GM19239 (cell line): ENCODE data around the gene CHST8.

Experiments used
- DNase-seq: peaks from one replicate; pipeline ENCODE4 v3.0.0; 2011; ENCODE audit warnings: low spot score; ENCODE audit not compliant: insufficient read length
- FAIRE-seq: peaks from 2 replicates; lab custom pipeline; 2011; peaks lifted over from hg19 to GRCh38; lab: Jason Lieb, UNC

Gene CHST8

DNA sequence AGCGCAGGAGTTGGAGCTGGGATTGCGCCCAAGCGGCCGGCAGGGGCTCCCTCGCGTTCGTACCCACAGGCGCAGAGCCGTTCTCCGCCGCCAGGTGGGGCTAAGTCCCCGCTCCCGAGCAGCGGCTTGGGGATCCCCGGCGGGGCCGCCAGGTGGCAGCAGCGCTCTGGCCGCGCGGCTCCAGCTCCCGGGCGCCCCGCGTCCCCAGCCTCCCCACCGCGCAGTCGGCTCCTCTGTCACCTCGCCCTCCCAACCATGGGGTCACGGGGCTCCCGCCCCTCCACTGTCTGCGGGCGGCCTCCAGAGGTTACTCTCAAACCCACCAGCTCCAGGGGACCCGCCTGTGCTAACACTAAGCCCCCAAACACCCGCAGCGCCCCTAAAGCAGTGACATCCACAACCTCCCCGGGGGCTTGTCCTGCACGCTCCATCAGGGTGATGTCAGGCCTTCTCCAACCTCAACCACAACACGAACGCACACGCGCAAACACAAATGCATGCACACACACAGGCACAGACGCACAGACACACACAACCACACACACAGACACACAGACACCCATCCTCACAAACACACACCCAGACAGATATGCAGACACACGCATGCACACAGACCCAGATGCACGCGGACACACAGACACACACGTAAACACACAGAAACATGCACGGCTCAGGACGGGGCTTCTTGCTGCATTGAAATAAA, 156.5 kb downstream of the CHST8 start:
- FAIRE-seq (no peak), DNase-seq (peak; percentile 98)

DNA sequence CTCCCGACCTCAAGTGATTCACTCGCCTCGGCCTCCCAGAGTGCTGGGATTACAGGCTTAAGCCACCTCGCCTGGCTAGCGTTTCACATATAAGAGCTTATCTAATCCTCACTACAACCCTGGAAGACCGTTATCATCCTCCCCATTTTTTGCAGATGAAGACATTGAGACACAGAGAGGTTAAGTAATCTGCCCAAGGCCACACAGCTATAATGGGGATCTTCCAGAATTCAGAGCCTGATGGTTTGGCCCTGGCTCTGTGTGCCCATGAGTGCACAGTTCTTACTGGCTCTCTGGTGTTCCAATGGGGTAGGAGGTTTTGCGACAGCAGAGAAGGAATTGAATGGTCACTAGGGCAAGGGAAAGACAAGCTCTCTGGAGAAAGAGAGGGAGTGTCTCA, 158.1 kb downstream of the CHST8 start:
- FAIRE-seq, result no peak
- no peak for DNase-seq

DNA sequence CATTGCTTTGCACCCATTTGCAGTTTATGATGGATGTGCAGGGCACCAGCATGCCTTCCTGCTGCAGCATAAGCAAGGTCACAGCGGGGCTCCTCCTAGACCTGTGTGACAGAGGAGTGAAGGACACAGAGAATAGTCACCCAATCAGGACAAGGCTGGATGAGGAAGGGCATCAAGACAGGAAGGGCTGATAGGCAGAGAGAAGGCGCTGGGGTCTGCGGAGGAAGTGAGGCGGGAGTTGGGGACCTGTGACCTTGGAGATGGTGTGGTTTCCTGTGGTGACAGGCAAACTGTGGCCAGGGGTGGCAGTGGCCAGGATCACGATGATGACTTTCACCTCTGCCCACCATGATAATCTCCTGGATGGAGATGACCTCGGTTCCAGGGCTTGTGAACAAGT, 158.5 kb downstream of the CHST8 start:
- FAIRE-seq (no peak), DNase-seq (no peak)

DNA sequence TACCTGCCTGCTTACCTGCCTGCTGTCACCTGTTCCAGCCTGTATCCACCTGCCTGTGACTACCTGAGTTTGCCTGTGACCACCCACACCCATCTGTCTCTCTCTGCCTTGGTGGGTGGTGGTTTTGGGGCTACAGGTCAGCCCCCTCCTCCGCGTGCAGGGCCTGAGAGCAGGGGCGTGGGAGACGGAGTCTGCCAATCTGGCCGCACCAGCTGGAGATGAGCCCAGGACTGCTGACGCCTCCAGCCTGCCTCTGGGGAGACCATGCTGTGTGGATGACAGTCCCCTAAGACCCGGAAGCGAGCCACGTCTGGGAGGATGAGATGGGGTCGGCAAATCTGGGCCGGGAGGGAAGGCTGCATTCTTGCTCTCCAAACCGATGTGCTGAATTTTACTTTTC, 159.0 kb downstream of the CHST8 start:
- DNase-seq, result no peak
- no peak for FAIRE-seq

DNA sequence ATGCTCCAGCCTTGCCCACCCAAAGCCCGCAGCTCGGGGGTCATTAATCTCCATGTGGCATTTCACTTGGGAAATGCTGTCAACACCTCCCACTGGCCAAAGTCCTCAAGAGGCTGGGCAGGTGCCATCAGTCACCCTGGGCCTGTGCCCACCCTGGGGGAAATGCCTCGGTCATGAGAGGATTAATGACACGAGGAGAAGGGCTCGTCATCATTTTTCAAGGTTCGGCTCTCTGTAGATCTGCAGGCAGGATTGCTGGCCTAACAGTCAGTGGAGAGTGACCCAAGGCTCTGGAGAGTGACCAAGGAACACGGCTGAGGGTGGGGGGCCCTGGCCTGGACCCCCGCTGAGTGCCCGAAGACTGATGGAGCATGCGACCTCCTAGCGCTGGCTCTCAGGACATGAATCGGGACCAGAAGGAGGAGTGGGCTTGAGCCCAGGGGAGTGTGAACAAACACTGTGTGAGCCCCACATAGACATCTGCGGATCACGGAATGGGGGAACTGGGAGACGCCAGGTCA, 159.7 kb downstream of the CHST8 start:
- DNase-seq (no peak), FAIRE-seq (no peak)

DNA sequence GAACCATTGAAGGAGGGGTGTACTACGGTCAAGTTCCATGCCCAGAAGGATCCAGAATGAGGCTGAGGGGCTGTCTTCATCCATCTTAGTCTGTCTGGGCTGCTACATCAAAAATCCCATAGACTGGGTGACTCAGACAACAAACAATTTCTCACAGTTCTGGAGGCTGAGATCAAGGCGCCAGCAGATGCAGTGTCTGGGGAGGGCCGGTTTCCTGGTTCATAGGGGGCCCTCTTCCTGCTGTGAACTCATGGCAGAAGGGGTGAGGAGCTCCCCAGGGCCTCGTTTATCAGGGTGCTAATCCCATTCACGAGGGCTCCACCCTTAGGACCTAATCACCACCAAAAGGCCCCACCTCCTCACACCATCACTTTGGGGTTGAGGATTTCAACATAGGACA, 160.2 kb downstream of the CHST8 start:
- FAIRE-seq (no peak), DNase-seq (no peak)

DNA sequence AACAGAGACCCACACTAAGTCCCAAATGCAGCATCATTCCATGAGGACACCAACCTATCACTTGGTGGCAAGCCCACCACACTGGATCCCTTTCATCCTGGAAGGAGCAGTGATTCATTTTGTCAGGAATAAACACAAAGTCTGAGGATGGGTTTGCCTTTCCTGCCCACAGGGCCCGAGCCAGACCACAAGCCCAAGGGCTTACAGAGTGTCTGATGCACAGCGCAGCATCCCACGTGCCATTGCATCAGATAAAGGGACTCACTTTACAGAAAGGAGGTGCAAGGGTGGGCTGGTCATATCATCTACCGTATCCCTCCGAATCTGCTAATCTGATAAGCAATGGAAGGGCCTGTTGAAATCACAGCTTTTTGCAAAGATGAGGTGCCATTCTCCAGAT, 162.7 kb downstream of the CHST8 start:
- no peak for DNase-seq
- FAIRE-seq, result no peak

DNA sequence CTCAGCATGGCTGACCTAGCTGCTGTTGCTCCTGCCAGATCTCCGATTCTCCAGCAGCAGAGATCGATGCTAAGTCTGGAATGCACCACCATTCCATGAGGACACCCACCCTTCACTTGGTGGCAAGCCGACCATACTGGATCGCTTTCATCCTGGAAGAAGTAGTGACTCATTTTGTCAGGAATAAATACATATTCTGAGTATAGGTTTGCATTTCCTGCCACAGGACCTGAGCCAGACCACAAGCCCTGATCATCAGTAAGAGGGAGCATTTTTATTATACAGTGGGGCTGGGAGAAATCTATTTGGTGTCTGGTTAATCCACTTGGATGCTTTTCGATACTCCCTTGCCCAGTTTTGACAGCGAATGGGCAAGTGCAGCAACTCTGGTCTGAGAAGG, 164.0 kb downstream of the CHST8 start:
- FAIRE-seq (no peak), DNase-seq (no peak)

DNA sequence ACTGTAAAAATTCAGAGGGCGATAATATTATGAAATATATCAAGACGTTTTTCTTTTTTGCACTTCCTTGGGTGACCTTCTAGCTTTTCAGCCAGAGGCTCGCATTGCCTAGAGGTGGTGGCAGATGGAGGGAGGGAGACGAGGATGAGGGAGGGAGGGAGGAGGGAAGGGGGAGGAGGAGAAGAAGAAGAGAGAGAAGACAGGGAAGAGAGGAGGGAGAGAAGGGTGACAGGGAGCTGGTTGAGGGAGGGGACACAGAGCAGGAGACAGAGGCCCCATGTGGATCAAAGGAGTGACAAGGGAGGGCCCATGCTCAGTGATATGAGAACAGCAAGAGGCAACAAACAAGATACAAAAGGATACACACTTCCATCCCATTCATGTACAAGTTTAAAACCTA, 166.9 kb downstream of the CHST8 start:
- FAIRE-seq (no peak), DNase-seq (no peak)

DNA sequence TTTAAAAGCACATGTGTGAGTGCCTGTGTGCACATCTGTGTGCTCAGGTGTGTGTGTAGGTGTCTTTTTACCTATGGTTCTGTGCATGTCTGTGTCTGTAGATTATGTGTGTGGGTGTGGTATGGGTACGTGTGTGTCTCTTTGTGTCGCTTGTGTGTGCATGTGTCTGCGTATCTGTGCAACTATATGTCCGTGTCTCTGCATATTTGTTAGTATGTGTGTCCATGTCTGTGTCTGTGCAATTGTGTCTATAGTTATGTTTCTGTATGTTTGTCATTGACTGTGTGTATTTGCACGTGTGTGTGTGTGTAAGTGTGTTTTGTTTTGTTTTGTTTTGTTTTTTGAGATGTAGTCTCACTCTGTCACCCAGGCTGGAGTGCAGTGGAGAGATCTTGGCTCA, 167.6 kb downstream of the CHST8 start:
- FAIRE-seq (no peak), DNase-seq (no peak)

DNA sequence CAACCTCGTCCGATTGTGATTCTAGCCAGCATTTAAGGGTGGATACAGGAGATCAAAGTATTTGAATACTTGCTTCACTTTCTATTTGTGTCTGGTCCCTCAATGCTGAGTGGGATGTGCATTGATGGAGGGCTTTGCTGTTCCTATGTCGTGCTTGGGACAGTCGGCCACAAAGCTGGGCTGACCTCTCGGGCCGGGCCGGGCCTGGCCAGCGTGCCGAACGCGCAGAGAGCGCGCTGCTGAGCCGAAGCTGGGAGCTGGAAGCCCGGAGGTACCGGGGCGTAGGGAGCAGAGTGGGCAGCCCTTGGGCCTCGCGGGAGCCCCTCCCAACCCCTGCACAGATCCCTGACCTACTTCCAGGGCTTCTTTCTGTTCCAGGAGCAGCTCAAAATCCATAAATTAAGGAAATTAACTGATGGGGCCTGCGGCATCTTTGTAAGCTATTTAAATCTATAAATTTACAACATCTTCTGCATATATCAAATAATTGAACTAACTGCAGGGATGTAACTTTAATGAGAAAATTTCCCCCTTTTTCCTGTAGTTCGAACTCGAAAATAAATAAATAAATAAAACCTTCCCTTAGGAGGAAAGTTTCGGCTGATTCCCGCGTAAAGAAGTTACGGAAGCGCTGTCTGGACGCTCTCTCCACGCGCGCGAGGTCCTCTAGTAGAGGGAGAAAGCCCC, 173.1 kb downstream of the CHST8 start:
- no peak for DNase-seq

DNA sequence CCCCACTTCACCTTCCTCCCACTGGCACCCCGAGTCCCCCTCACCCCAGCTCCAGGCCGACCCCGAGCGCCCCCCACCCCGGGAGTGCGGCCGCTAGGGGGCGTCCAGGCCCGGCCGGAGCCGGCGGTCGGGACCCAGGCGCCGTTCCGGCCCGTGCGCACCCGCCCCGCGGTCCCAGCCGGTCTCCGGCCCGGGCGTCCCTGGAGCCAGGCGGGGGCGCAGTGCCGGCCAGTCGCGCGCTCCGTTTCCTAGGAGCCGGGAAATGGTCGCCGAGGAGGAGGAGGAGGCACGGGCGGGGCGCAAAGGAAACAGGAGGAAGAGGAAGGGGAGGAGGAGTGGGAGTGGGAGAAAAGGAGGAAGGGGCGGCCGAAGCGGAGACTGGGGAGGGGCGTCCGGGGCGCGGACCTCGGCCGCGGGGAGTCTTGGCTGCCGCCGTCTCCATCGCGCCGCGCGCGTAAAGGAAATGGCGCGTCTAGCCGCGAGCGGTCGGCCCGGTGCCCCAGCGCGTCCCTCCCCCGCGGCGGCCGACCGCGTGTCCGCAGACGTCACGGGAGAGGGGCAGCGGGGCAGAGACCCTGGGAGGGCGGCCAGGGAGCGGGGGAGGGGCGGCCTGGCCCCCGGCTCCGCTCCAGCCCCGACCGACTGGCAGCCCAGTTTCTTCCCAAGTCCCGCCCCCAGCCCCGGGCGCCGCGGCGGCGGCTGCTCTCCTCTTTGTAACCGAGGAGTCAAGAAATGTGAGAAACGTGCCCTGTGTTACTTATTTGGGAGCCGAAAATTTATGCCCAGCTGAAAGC, 173.8 kb downstream of the CHST8 start:
- FAIRE-seq, result no peak

More for the DNA sequence above, 173.1 kb downstream of the CHST8 start:
- FAIRE-seq, result no peak

DNA sequence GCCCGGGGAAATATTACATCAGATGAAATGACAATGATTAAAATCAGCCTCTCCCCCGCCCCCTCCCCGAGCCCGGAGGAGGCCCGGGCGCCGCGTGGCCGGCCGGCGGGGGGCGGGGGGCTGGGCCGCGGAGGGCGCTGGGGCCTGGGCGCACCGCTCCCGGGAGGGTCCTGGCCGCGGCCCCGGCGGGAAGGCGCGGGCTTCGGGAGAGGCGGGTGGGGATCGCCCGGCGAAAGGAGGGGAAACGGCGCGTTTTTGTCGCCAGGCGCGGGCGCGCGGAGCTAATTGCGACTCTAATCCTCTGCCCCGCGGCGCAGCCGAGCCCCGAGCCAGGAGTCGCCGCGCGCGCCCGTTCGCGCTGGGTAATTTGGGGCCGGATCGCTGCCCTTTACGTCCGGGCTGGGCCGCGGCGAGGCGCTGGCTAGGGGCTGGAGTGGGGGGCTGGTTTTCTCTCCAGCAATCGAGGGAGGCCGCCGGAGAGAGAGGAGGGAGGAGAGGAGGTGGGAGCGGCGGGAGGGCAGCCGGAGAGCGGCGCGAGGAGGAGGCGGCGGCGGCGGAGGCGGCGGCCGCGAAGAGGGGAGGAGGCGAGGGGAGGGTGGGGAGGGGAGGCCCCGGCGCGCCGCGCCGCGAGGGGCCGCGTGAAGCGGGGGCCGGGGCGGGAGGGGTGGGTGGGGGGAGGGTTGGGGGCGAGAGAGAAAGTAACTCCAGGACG, 174.6 kb downstream of the CHST8 start, which contains the start of gene KCTD15:
KCTD15 (plus strand) TSS at position 707 of the 712 bp plus-strand sequence. CDS start 3,585 bp downstream, outside the sequence.
- FAIRE-seq, result no peak
- DNase-seq, result no peak

More for the DNA sequence above, 173.8 kb downstream of the CHST8 start:
- peak; percentile 66 for DNase-seq

DNA sequence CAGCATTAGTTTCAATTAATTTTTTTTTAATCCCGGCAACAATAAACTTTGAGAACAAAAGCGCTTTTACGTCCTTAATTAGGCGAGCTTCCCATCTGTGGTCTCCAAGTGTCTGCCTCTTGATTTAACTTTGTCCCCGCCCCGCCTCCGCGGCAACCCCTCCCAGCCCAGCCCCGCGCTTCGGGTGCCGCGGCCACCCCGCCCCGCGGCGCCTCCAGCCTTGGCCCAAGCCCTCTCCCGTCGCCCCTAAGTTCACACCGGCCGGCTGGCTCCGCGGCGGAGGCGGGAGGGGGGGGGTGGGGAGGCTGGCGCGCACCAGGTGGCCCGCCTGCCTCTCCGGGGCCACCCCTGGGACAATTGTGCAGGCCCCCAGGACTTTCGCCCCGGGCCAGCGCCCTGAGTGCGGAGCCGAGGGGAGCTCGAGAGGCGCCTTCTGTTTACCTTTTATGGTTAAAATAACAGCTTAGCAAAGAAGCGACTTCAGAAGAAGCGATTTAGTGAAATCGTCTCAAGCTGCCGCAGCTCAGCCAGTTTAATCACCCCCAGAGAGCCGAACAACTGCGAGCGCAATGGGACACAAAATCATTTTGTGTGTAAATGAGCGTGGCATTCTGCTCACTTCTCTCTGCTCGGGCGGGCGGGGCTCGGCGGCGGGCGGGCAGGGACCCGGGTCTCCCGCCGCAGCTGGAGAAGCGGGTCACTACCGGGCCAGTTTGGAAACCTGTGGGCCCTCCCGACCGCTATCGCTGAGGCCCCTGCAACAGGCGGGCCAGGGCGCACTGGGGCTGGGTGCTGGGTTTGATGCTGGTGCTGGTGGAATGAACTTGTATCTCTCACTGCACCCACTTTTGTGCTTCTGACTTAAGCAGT, 176.3 kb downstream of the CHST8 start:
- FAIRE-seq (no peak), DNase-seq (no peak)

DNA sequence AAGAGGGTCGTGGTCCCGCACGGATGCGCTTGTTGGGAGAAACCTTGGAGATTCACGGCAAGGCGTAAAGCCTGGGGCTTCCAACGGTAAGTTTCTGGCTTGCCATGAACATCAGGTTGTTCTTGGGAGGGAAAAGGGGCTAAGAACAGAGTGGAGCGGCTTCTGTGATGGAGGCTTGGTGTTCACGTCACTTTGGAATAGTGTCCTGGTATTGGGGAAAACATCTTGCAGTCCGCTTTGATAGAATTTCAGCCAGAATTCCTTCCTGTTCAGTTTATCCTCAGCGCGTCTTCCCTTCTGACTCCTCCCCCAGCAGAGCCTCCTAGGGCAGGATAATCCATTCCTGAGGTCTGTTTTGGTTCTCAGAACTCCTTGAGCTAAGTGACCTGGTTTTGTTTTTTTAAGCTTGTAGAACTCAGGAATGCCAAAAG, 176.9 kb downstream of the CHST8 start:
- DNase-seq (no peak), FAIRE-seq (no peak)

DNA sequence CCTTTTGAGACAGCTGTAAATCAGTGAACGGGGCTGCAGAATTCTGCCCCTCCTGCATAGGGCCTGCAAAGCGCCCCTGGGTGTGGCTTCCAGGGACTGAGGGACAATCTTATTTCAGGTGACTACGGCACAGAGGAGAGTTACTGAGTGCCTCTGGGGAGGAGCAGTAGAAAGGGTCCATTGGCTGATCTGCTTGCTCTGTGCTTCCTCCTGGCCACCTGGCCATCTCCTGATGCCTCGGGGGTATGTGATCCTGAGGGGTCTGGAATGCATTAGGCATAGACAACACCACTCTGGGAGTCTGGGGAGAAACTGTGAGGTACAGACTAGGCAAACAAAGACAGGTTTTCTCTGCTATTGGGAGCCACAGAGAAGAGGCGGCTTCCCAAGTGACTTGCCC, 177.7 kb downstream of the CHST8 start:
- DNase-seq, result no peak
- FAIRE-seq, result no peak

DNA sequence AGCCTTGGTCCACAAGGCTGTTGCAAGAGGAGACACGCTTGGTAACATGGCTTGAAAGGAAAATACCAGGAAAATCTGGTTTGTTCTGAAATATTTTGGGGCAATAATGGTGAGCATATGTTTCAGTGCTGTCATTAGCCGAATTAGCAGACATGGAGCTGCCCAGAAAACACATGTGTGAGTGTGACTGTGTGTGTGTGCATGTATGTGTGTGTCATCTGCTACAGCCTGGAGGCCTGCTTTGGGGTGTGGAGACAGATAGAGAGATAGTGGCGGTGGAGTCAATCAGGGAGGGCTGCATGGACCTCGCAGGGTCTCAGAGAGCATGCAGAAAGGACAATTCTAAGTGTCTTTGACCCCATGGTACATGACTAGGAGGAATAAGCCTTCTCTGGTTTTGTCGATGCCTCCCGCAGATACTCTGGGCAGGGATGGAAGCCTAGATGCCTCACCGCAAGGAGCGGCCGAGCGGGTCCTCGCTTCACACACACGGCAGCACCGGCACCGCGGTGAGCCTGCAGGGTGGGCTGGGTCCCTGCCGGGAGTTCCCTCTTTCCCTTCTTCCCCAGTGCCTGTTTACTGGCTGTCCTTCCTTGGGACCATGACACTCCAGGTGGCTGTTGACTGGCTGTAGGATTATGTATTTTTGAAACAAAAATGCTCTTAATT, 178.4 kb downstream of the CHST8 start:
- no peak for FAIRE-seq
- DNase-seq, result no peak

DNA sequence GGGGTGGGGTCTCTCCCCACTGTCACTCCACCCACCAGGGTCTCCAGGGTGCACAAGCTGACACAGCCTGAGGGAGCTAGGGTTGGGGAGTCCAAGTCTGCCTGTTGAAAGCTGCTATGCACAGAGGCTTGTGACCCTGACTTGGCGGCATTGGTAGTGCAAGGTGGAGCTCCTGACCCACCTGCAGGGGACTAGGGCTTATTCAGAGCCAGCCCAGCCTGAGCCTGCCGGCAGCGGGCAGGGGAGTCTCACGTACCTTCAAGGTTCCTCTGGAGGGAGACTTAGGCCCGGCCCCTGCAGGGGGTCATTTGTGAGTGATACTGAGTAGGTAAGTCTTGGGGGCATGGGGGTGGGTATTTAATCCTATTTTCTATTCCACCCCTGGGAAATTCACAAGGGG, 179.7 kb downstream of the CHST8 start:
- FAIRE-seq, result no peak
- DNase-seq, result no peak

DNA sequence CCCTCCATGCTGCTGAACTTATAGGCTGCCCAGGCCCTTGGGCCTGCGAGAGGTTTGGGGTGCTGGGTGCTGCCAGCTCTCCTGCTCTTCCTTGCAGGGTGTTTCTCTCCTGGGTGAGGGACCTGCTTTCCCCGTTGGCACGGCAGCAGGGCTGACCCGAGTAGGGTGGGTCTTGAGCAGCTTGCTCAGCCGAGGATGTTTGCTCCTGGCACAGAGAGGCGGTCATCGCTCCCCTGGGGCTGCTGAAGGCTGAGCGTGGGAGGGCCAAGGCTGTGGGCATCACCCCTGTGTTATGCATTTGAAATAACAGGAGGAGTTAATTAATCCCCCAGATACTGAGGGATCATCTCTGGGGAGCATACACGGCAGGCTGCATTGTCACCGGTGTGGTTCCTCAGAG, 180.2 kb downstream of the CHST8 start:
- DNase-seq, result no peak
- no peak for FAIRE-seq
